IPS DF 4.7 (cell line): Measurements from ENCODE around the gene MEAK7.

Experiments used
- DNase-seq: peaks from one replicate; pipeline ENCODE4 v3.0.0-alpha.2; 2013; ENCODE audit warnings: low spot score; ENCODE audit errors: extremely low read depth

Gene MEAK7, protein sequence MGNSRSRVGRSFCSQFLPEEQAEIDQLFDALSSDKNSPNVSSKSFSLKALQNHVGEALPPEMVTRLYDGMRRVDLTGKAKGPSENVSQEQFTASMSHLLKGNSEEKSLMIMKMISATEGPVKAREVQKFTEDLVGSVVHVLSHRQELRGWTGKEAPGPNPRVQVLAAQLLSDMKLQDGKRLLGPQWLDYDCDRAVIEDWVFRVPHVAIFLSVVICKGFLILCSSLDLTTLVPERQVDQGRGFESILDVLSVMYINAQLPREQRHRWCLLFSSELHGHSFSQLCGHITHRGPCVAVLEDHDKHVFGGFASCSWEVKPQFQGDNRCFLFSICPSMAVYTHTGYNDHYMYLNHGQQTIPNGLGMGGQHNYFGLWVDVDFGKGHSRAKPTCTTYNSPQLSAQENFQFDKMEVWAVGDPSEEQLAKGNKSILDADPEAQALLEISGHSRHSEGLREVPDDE

GRCh38 chr16:84504420-84505248 is at the start of gene MEAK7:
MEAK7 (minus strand) TSS chr16:84504659; CDS start chr16:84498086, 6,573 bp downstream.
- peak; percentile 84 for DNase-seq

DNA sequence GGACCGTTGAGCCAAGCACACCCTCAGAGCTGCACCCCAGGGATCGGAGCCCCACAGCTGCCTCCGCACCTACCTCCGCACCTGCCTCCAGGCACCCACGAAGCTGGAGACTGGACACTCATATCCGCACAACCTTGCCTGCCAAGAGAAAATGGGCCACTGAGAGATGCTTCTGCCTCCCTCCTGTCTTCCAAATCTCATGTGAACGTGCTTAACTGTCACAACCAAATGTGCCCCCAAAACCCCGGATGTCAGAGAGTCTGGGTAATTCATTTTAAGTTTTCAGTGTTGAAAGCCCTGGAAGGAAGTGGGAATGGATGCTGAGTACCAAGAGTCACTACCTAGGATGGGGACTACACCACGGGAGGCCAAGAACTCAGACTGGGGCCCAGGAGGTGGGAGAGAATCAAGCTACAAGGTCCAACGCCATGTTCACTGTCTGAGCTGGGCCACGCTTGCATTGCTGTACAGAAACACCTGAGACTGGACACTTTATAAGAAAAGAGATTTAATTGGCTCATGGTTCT is 49.5 kb upstream of the MEAK7 start:
- no peak for DNase-seq

DNA sequence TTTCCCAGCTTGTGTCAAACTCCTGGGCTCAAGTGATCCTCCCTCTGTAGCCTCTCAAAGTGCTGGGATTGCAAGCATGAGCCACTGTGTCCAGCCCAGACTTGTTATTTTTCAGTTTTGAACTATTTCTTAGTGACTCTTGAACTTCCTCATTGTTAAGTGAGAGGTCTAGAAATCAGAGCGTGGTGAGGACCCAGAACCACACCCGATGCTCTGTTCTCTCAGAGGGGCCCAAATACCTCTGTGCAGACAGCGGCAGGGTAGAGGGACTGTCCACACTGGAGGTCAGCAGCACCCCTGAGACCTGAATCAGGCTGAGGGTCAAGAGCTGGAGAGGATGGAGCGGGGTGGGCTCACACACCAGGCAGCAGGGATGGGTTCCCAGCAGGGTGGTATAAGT is 47.7 kb upstream of the MEAK7 start:
- no peak for DNase-seq

- DNase-seq = no peak
These were observed 45.6 kb upstream of the MEAK7 start for GRCh38 chr16:84550096-84550495.

GRCh38 chr16:84548971-84549844 is 44.7 kb upstream of the MEAK7 start:
- DNase-seq = no peak

GRCh38 chr16:84548508-84548907 is 44.0 kb upstream of the MEAK7 start:
- no peak for DNase-seq

DNA sequence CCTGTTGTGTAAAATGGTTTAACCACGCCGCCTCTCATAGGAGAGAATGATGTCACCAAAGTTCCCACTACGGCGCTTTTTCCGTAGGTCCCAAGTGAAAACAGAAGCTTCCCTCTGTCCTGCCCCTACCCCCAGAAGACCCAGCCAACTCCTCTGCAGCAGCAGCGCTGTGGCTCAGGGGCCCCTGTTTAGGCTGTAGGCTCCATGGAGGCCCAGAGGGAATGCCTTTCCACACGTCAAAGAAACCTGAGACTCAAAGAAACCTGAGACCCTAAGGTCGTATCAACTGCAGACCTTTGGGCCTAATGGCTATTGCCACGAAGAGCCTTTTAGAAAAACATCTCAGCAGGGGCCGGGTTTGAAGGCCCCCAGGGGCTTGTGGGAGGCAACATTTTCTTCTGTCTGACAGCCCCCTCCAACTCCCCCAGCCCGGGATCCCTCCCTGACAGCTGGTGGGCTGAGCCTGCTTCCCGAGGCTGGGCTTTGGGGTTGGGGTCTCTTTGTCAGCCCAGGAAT is 43.1 kb upstream of the MEAK7 start:
- DNase-seq = no peak

- no peak for DNase-seq
These were observed 42.4 kb upstream of the MEAK7 start for GRCh38 chr16:84546669-84547545.

DNA sequence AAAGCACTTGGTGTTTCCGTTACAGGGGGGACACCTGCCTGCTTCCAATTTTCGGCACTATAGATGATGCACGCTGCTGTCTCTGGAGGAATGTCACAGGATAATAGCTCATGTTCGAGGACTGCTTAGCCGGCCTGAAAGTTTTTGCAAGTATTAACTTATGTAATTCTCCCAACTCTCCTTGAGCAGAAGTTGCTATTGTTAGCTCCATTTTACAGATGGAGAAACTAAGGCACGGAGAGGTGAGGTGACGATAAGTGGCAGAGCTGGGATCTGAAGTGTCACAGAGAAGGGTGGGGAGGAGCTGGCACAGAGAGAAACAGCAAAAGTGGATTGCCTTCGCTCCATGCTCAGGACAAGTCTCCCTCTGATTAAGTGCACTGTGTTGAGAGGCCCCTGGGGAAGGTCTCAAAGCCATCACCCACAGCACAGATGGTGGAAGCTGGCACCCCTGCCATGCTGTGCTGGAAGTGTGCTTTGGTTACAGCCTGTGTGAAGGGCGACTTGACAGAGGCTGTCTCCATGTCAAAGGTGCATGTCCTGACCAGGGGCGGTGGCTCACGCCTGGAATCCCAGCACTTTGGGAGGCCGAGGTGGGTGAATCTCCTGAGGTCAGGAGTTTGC is 40.8 kb upstream of the MEAK7 start:
- no peak for DNase-seq

- DNase-seq = no peak
These were observed 39.7 kb upstream of the MEAK7 start for GRCh38 chr16:84544031-84544773.

DNA sequence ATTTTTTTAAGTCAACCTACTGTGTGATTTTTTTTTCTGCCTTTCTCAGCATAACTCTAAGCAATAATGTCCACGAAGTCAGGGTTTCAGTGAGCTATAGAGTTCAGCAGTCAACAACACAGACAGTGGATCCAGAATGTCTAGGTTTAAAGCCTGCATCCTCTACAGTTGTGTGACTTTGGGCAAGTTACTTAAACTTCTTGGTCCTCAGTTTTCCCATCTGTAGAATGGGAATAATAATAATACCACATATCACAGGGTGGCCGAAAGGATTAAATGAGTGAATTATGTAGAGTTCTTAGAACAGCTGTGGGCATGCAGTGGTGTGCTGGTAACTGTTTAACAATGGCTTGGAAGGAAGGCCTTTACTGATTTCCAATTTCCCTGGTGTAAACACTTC is 38.8 kb upstream of the MEAK7 start:
- no peak for DNase-seq

- no peak for DNase-seq
These were observed 37.7 kb upstream of the MEAK7 start for GRCh38 chr16:84541999-84542817.

GRCh38 chr16:84540194-84540593 is 35.7 kb upstream of the MEAK7 start:
- DNase-seq = no peak

GRCh38 chr16:84538222-84538840 is 33.9 kb upstream of the MEAK7 start:
- no peak for DNase-seq

- DNase-seq = no peak
These were observed 33.2 kb upstream of the MEAK7 start for GRCh38 chr16:84537491-84538151.

DNA sequence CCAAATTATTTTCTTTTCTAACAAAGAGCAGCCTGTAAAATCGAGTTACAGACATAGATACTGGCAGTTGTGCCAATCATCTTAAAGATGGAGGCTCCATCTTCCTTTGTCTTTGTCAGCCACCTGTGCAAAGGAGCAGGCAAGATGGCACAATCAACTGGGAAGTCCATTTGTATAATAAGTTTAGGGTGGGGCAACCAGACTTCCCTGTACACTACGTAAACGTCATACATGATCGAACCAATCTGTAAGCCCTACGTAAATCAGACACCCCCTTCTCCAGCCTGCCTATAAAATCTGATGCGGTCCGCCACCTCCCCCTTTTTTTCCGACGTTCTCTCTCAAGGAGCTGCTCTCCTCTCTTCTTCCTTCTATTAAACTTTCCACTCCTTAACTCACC is 31.4 kb upstream of the MEAK7 start:
- no peak for DNase-seq

- DNase-seq = no peak
These were observed 30.9 kb upstream of the MEAK7 start for GRCh38 chr16:84535408-84535807.
